ENCODE data around the gene KBTBD8. TPM values are rescaled to one million over a fixed set of nuclear protein-coding genes. Genes with fewer than 3 reads are reported as not detected.

Gene KBTBD8
- total RNA-seq, 1 donor from 2014 or later: 10.7 TPM

GRCh38 chr3:67031986-67032385 lies 33.9 kb downstream of the KBTBD8 start:
- intact Hi-C loops (cut with micrococcal nuclease): no loop called here

GRCh38 chr3:67033079-67033478 lies 35.0 kb downstream of the KBTBD8 start:
- intact Hi-C loops (cut with micrococcal nuclease): no loop called here

GRCh38 chr3:67034371-67034770 lies 36.3 kb downstream of the KBTBD8 start:
- intact Hi-C loops (cut with micrococcal nuclease): no loop called here

- intact Hi-C loops (cut with micrococcal nuclease): loop anchor here (1.0 kb wide), 1 partner anchor 66 kb away; no protein-coding TSS in a partner anchor
Observed at GRCh38 chr3:67037615-67038014, 39.5 kb downstream of the KBTBD8 start.

GRCh38 chr3:67044295-67044694 lies 46.2 kb downstream of the KBTBD8 start:
- intact Hi-C loops (cut with micrococcal nuclease): no loop called here

- intact Hi-C loops (cut with micrococcal nuclease): no loop called here
Observed at GRCh38 chr3:67044955-67045354, 46.8 kb downstream of the KBTBD8 start.

- intact Hi-C loops (cut with micrococcal nuclease): no loop called here
Observed at GRCh38 chr3:67045711-67046465, 47.8 kb downstream of the KBTBD8 start.

GRCh38 chr3:67047051-67047450 lies 48.9 kb downstream of the KBTBD8 start:
- intact Hi-C loops (cut with micrococcal nuclease): no loop called here

GRCh38 chr3:67048067-67048714 lies 50.1 kb downstream of the KBTBD8 start:
- intact Hi-C loops (cut with micrococcal nuclease): no loop called here

- intact Hi-C loops (cut with micrococcal nuclease): no loop called here
Observed at GRCh38 chr3:67048715-67049074, 50.6 kb downstream of the KBTBD8 start.

- intact Hi-C loops (cut with micrococcal nuclease): no loop called here
Observed at GRCh38 chr3:67059443-67059842, 61.3 kb downstream of the KBTBD8 start.
